ENCODE results near the gene OSBPL6.

OSBPL6 gene

DNA sequence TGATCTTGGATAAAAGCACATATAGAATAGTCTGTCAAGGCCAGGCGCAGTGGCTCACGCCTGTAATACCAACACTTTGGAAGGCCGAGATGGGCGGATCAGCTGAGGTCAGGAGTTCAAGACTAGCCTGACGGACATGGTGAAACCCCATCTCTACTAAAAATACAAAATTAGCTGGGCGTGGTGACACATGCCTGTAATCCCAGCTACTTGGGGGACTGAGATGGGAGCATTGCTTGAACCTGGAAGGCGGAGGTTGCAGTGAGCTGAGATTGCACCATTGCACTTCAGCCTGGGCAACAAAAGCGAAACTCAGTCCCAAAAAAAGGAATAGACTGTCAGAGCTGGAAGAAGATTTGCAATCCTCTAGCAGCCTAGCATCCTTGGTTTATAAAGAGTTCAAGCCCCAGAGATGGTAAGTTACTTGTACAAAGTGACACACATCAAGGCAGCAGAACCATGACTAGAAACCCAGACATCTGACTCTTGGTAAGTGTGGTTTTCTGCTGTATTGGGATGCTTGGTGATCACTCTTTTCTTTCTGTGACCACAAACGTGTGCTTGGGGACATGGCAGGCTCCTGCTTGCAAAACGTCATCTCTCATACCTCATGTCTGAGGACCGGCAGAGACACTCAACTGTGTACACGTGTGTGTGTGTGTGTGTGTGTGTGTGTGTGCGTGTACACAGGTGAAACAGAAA is 69.0 kb downstream of the OSBPL6 start:
- TF ChIP-seq, protein P1, sequence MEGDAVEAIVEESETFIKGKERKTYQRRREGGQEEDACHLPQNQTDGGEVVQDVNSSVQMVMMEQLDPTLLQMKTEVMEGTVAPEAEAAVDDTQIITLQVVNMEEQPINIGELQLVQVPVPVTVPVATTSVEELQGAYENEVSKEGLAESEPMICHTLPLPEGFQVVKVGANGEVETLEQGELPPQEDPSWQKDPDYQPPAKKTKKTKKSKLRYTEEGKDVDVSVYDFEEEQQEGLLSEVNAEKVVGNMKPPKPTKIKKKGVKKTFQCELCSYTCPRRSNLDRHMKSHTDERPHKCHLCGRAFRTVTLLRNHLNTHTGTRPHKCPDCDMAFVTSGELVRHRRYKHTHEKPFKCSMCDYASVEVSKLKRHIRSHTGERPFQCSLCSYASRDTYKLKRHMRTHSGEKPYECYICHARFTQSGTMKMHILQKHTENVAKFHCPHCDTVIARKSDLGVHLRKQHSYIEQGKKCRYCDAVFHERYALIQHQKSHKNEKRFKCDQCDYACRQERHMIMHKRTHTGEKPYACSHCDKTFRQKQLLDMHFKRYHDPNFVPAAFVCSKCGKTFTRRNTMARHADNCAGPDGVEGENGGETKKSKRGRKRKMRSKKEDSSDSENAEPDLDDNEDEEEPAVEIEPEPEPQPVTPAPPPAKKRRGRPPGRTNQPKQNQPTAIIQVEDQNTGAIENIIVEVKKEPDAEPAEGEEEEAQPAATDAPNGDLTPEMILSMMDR (IDR thresholded peaks at IDR 0.05; ENCODE audit: low read depth, low read length, missing control alignments): no peak
- no peak overlapping the region for H3K4me3 ChIP-seq (ENCODE audit: low read depth, low read length)
- DNase-seq (ENCODE audit: low read depth): no peak
- in situ Hi-C loops (cut with HindIII; ENCODE audit: low sequenced_read_pairs): no loop called here

DNA sequence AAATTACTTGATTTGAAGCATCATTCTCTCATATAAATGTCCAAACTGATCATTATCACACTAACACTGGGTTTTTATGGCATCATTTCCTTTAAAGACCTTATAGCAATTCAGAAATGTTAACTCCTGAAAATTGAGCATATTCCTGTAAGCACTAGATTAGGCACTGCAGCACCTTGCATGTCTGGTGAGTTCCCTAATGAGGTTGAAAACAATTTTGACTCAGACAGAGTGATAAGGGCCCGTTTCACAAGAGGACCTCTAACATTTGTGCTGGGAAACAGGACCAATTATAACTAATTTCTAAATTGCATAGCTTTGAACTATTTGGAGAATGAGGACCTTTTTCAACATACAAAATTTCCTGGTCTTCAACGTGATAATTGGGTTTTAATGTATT is 69.9 kb downstream of the OSBPL6 start:
- in situ Hi-C loops (cut with HindIII; ENCODE audit: low sequenced_read_pairs): no loop called here
- DNase-seq (ENCODE audit: low read depth): no peak
- TF ChIP-seq, protein P1 (IDR thresholded peaks at IDR 0.05; ENCODE audit: low read depth, low read length, missing control alignments): no peak
- H3K4me3 ChIP-seq (ENCODE audit: low read depth, low read length): no peak overlapping the region

DNA sequence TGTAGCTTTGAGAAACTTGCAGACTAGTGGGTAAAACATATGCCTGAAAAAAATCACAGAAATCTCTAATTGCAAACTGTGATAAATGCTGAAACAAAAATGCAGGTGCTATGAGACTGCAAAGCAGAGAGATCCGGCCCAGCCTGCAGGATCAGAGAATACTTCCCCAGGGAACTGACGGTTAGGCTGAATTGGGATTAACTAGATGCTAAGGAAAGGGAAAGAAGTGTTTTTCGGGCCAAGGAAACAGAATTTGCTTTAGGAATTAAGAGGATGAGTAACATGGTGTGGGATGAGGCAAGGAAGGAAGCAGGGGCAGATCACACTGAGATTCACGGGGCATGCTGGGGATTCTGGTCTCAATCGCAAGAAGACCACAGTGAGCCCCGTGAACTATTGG is 71.5 kb downstream of the OSBPL6 start:
- DNase-seq (ENCODE audit: low read depth): no peak
- in situ Hi-C loops (cut with HindIII; ENCODE audit: low sequenced_read_pairs): no loop called here
- no peak overlapping the region for H3K4me3 ChIP-seq (ENCODE audit: low read depth, low read length)
- TF ChIP-seq, protein P1 (IDR thresholded peaks at IDR 0.05; ENCODE audit: low read depth, low read length, missing control alignments): no peak

DNA sequence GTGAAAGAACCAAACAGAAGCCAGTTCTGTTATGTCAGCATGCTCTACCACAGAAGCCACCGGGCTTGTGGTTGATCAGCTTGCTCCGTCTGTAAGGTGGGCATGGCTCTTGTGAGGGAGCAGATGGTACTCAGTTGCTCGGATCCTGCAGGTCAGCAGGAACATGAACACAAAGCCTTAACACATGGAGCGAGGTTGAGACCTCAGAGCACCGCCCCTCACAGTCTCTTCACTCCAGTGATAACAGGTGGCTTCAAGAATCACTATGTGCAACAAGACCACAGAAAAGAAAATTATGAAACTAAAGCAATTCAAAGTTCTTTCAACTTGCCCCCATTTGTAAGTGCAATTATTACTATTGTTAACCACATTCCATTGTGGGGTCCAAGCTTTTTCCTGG is 72.1 kb downstream of the OSBPL6 start:
- TF ChIP-seq, protein P1 (IDR thresholded peaks at IDR 0.05; ENCODE audit: low read depth, low read length, missing control alignments): no peak
- DNase-seq (ENCODE audit: low read depth): no peak

DNA sequence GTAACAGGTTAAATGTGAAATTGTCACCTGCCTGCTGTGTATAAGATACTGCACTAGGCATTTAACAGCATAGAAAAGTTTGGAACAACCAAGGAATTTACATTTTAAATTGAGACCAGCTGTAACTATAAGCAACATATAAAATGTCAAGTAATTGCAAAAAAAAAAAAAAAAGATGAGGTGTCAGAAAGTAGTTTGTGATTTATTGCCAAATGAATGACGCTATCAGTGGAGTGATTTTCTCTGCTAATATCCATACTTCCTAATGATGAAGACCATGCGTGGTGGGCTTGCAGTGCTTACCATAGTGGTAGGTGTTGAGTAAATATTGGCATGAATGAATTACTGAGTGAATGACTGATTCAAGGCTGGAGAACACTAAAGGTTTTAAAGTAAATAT is 73.3 kb downstream of the OSBPL6 start:
- TF ChIP-seq, protein P1 (IDR thresholded peaks at IDR 0.05; ENCODE audit: low read depth, low read length, missing control alignments): no peak
- H3K4me3 ChIP-seq (ENCODE audit: low read depth, low read length): no peak overlapping the region
- DNase-seq (ENCODE audit: low read depth): no peak
- in situ Hi-C loops (cut with HindIII; ENCODE audit: low sequenced_read_pairs): no loop called here

More for the DNA sequence above, 72.1 kb downstream of the OSBPL6 start:
- in situ Hi-C loops (cut with HindIII; ENCODE audit: low sequenced_read_pairs): no loop called here
- H3K4me3 ChIP-seq (ENCODE audit: low read depth, low read length): no peak overlapping the region

DNA sequence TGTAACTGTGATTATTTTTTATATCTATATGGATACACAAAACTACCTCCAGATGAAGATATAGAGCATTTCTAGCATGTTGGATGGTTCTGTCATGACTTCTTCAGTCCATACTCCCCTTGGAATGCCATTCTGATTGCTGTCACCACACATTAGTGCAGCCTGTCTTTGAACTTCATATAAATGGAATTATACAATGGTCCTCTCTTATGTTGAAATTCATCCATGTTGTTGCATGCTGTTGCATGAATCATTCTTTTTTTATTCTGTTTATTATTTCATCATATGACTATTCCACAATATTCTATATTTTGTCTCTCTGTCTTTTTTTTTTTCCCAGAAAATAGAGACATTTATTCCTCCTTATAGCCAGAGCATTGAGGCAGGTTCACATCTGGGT is 74.1 kb downstream of the OSBPL6 start:
- H3K4me3 ChIP-seq (ENCODE audit: low read depth, low read length): no peak overlapping the region
- no peak for DNase-seq (ENCODE audit: low read depth)
- TF ChIP-seq, protein P1 (IDR thresholded peaks at IDR 0.05; ENCODE audit: low read depth, low read length, missing control alignments): no peak
- in situ Hi-C loops (cut with HindIII; ENCODE audit: low sequenced_read_pairs): no loop called here

Measured in astrocyte of the cerebellum (primary cell).